HG02763 (cell line): ENCODE results near the gene C10orf105.

Experiments
- ATAC-seq: cut with Tn5 transposase; IDR thresholded peaks from one replicate; pipeline ENCODE4 v1.9.1; 2021; ENCODE audit warnings: mild to moderate bottlenecking, moderate library complexity; ENCODE audit not compliant: unreplicated experiment

Gene C10orf105

GRCh38 chr10:71679425-71679824 lies 40.2 kb downstream of the C10orf105 start:
- ATAC-seq, result no peak

- no peak for ATAC-seq
Measured at GRCh38 chr10:71678057-71678805, 41.3 kb downstream of the C10orf105 start.

GRCh38 chr10:71677261-71677660 lies 42.3 kb downstream of the C10orf105 start:
- no peak for ATAC-seq

- ATAC-seq, result no peak
Measured at GRCh38 chr10:71675295-71675970, 44.1 kb downstream of the C10orf105 start.

- no peak for ATAC-seq
Measured at GRCh38 chr10:71671994-71672946, 47.3 kb downstream of the C10orf105 start.

- ATAC-seq, result no peak
Measured at GRCh38 chr10:71667387-71667752, 52.2 kb downstream of the C10orf105 start.

- no peak for ATAC-seq
Measured at GRCh38 chr10:71666639-71667386, 52.8 kb downstream of the C10orf105 start.

GRCh38 chr10:71665456-71665855 lies 54.1 kb downstream of the C10orf105 start:
- no peak for ATAC-seq

- ATAC-seq, result no peak
Measured at GRCh38 chr10:71664585-71664984, 55.0 kb downstream of the C10orf105 start.

GRCh38 chr10:71663311-71663710 lies 56.3 kb downstream of the C10orf105 start:
- ATAC-seq, result no peak

- no peak for ATAC-seq
Measured at GRCh38 chr10:71661779-71662336, 57.7 kb downstream of the C10orf105 start.
